RWPE2 (cell line): ENCODE data around the gene AHNAK2.

Source experiments
- ATAC-seq: fragments of 200-7000 bp; cut with Tn5 transposase; 3 replicates; pipeline ENCODE4 v1.9.1; 2021; ENCODE audit warnings: low read depth
- DNase-seq: peaks from one replicate; pipeline ENCODE4 v3.0.0-alpha.2; 2020; ENCODE audit warnings: low spot score
- H3K27ac ChIP-seq: fragments of 450-650 bp; 2 replicates; pipeline ENCODE4 v1.5.1; 2017; ENCODE audit warnings: mild to moderate bottlenecking; ENCODE audit not compliant: poor library complexity, severe bottlenecking
- H3K27me3 ChIP-seq: fragments of 250-450 bp; sonication (Bioruptor Pico); 2 replicates; pipeline ENCODE4 v1.5.1; 2021; ENCODE audit warnings: mild to moderate bottlenecking, moderate library complexity; ENCODE audit not compliant: insufficient read depth, poor library complexity, severe bottlenecking
- H3K36me3 ChIP-seq: fragments of 250-450 bp; sonication (Bioruptor Pico); 2 replicates; pipeline ENCODE4 v1.5.1; 2020; ENCODE audit warnings: low read depth, mild to moderate bottlenecking, moderate library complexity
- H3K4me1 ChIP-seq: fragments of 250-450 bp; sonication (Bioruptor Pico); 2 replicates; pipeline ENCODE4 v1.5.1; 2021; ENCODE audit warnings: mild to moderate bottlenecking, moderate library complexity; ENCODE audit not compliant: insufficient read depth, poor library complexity, severe bottlenecking
- H3K4me3 ChIP-seq: fragments of 250-450 bp; sonication (Bioruptor Pico); 2 replicates; pipeline ENCODE4 v1.5.1; 2021; ENCODE audit warnings: mild to moderate bottlenecking, moderate library complexity; ENCODE audit not compliant: severe bottlenecking
- H3K9me3 ChIP-seq: fragments of 250-450 bp; sonication (Bioruptor Pico); 2 replicates; pipeline ENCODE4 v1.5.1; 2021; ENCODE audit warnings: mild to moderate bottlenecking, moderate library complexity; ENCODE audit not compliant: severe bottlenecking
- CTCF ChIP-seq: fragments of 450-650 bp; IDR thresholded peaks from one replicate; pipeline ENCODE4 v1.5.1; 2017; ENCODE audit warnings: mild to moderate bottlenecking, moderate library complexity; ENCODE audit not compliant: poor library complexity, severe bottlenecking

The AHNAK2 gene

DNA sequence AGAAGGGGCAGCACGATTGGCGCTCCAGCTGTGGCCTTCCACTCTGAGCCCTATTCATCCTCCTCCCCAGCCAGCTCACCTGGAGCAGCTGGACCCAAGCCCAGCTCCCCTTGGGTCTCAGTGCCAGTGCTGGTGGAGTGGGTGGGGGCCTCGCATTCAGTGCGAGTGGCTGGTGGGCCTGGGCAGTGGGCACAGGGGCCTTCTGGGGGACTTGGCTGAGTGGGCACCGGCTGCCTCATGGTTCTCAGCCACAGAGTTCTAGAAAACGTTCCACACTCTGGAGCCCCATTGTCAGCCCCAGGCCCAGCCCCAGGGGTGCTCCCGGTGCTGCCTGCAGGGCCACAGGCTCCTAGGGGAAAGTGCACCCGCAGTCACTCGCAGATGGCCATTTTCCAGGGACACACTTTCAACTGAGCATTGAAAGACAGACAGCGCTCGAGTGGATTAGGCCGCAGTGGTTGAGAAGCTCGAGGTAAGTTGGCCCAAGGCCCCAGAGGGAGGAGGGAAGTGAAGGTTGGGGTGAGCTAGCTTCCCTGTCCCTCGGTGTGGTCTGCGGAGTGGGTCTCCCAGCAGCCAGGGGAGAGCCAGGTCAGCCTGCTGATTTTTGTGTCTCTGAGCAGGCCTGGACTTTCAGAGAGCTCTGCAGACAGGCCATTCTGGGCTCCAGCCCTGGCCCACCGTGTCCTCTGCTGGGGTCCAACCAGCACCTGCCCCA lies 11.2 kb upstream of the AHNAK2 start:
- no peak for ATAC-seq
- H3K36me3 ChIP-seq = peaks cover 30% of the 10 kb centered on the region
- DNase-seq = peak; percentile 73
- no peak overlapping the region for H3K27ac ChIP-seq
- TF ChIP-seq CTCF = no peak
- no peak overlapping the region for H3K4me3 ChIP-seq
- H3K27me3 ChIP-seq = no peaks in the 10 kb centered on the region
- peaks cover 4% of the 10 kb centered on the region for H3K4me1 ChIP-seq
- H3K9me3 ChIP-seq = no peaks in the 10 kb centered on the region

DNA sequence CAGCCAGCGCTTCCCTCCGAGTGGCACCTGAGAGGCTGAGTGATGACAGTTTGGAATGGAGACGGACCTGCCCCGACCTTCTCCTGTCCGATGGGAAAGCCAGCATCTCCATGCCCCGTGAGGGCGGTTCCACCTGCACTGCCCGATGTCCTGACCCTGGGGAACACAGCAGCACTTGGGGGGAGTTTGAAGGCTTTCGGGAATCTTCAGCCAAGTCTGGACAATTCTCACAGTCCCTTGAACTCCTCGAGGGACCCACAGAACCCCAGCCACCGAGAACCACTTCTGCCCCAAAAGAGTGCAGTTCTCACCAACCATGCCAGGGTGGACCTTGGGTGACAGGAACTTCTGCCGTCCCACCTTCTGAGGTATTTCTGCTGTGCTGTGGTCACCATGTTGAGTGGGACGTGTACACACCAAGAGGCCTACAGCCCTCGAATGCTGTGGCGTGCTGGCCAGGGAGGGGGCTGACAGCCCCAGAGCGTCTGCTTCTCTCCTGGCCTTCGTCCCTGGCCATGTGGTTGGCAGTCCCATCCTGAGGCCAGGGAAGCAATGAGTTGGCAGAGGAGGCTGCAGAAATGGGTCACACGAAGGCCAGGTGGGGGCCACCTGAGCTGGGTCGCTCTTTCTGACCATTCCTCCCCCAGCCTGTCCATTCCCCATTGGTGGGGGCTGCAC lies 8.5 kb upstream of the AHNAK2 start:
- Histone ChIP-seq H3K4me1 (peaks cover 4% of the 10 kb centered on the region), H3K27me3 (no peaks in the 10 kb centered on the region), H3K36me3 (peaks cover 6% of the 10 kb centered on the region), H3K9me3 (no peaks in the 10 kb centered on the region), H3K27ac (peak overlapping the region; percentile 52), H3K4me3 (peak overlapping the region; percentile 87)
- ATAC-seq (no peak), DNase-seq (peak; percentile 50)
- TF ChIP-seq CTCF = no peak

GRCh38 chr14:104985675-104986486 lies 7.7 kb upstream of the AHNAK2 start, which contains the start of gene CLBA1:
CLBA1 (plus strand) TSS chr14:104985788; CDS start chr14:104986432, 644 bp downstream.
- DNase-seq (peak; percentile 91), ATAC-seq (peak; percentile 83)
- peak within 1 kb of the TSS; percentile 87 for H3K4me3 ChIP-seq
- H3K27ac ChIP-seq = peak within 1 kb of the TSS; percentile 52
- no peak for TF ChIP-seq CTCF
- H3K27me3 ChIP-seq = no peaks in the 10 kb centered on the region
- H3K9me3 ChIP-seq = no peaks in the 10 kb centered on the region
- no peaks in the 10 kb centered on the region; the same call in 1 of the 2 replicates for H3K36me3 ChIP-seq
- H3K4me1 ChIP-seq = peaks cover 4% of the 10 kb centered on the region

DNA sequence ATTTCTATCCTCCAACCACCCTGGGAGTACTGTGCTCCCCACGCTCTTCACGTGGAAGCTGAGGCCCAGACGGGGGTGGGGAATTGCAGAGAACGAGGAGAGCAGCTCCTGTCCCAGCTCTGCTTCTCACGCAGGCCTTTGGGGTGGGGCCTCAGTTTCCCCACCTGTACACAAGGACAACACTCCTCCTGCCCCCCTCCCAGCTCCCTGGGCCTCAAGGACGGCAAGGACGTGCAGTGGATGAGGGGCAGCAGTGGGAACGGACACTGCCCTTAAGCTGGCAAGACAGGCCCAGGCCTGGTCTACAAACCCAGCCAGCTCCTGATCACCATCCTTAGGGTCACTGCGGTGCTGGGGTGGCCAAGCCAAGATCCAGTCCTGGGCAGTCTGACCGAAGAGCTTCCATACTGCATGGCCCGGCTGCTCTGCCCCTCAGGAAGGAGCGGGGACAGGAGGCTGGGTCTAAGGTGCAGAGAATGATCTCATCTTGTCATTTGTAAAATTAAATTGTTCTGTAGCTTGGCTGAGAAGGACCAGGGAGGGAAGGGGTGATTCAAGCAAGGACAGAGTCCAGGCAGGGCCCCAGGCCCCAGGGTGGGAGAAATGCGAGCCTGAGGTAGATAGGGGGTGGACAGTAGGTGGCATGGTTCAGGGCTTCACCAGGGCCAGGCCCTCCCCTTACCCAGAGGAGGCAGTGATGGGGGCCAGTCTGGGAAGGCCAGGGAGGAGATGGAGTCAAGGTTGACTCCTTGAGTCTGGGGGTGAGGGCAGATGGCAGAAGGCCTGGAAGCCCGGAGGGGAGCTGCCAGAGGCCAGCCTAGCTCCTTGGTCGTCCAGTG lies 6.1 kb upstream of the AHNAK2 start:
- Histone ChIP-seq H3K36me3 (no peaks in the 10 kb centered on the region), H3K27me3 (no peaks in the 10 kb centered on the region), H3K4me3 (no peak overlapping the region), H3K27ac (no peak overlapping the region), H3K4me1 (peaks cover 12% of the 10 kb centered on the region), H3K9me3 (no peaks in the 10 kb centered on the region)
- DNase-seq = peak; percentile 70
- ATAC-seq = no peak
- TF ChIP-seq CTCF = no peak
